Measurements from ENCODE around the gene DHRS3.
"Not testable (repeated sequence)": the region's sequence is repeated elsewhere in the genome, so short reads cannot be mapped to it uniquely, and the experiment has no call there.

Gene DHRS3

GRCh38 chr1:12568009-12568767 is 49.8 kb downstream of the DHRS3 start:
- no peak for DNase-seq

GRCh38 chr1:12567288-12567819 is 50.7 kb downstream of the DHRS3 start:
- no peak for DNase-seq

GRCh38 chr1:12566484-12567287 is 51.3 kb downstream of the DHRS3 start:
- no peak for DNase-seq

GRCh38 chr1:12565966-12566352 is 52.1 kb downstream of the DHRS3 start:
- peak in 1 of 2 experiments; percentile 14 for DNase-seq

GRCh38 chr1:12565094-12565965 is 52.7 kb downstream of the DHRS3 start:
- DNase-seq: peak in 1 of 2 experiments; percentile 58

- not testable (repeated sequence) for DNase-seq
These were observed 53.8 kb downstream of the DHRS3 start for GRCh38 chr1:12564251-12564650.

GRCh38 chr1:12562955-12563576 is 54.9 kb downstream of the DHRS3 start:
- DNase-seq: no peak

GRCh38 chr1:12561121-12561520 is 56.9 kb downstream of the DHRS3 start:
- no peak for DNase-seq

GRCh38 chr1:12556957-12557935 is 60.8 kb downstream of the DHRS3 start:
- DNase-seq: no peak

- peak in 1 of 2 experiments; percentile 29 for DNase-seq
These were observed 61.6 kb downstream of the DHRS3 start for GRCh38 chr1:12556368-12556930.

- DNase-seq: no peak
These were observed 62.3 kb downstream of the DHRS3 start for GRCh38 chr1:12555411-12556367.

GRCh38 chr1:12554521-12555305 is 63.3 kb downstream of the DHRS3 start:
- no peak for DNase-seq

GRCh38 chr1:12553963-12554362 is 64.0 kb downstream of the DHRS3 start:
- DNase-seq: peak in 1 of 2 experiments; percentile 69

- peak; percentile 16 to 69 for DNase-seq
These were observed 64.8 kb downstream of the DHRS3 start for GRCh38 chr1:12552951-12553921.

GRCh38 chr1:12552111-12552888 is 65.7 kb downstream of the DHRS3 start:
- DNase-seq: no peak

GRCh38 chr1:12551584-12551983 is 66.4 kb downstream of the DHRS3 start:
- DNase-seq: no peak

All from NCI-H446 (cell line).